K562 (cell line): ENCODE data around the gene RNASEH2C. TPM values are rescaled to one million over a fixed set of nuclear protein-coding genes. Genes with fewer than 3 reads are reported as not detected.

Source experiments
- ARNT ChIP-seq, 2 experiments: fragments of 450-650 bp; IDR thresholded peaks; 2 replicates each; pipeline ENCODE4 v1.6.1; 2016; ENCODE audit warnings: mild to moderate bottlenecking in 1 of 2
- FOSL1 ChIP-seq: fragments of 200-800 bp; sonication (Bioruptor generic); conservative IDR thresholded peaks from 2 replicates; pipeline ENCODE4 v1.6.1; 2016; ENCODE audit warnings: missing genetic modification characterization, missing compliant biosample characterization
- KDM1A ChIP-seq, 2 experiments: fragments of 450-650 bp; IDR thresholded peaks; 2 replicates each; pipeline ENCODE4 v1.6.1; 2016; ENCODE audit warnings: mild to moderate bottlenecking in 2 of 2
- PHF8 ChIP-seq: fragments of 200-600 bp; sonication (generic); IDR thresholded peaks from 2 replicates; pipeline ENCODE4 v1.6.1; 2012; ENCODE audit warnings: mixed run types, mild to moderate bottlenecking, inconsistent platforms, low read length, moderate library complexity, borderline replicate concordance
- ZBTB34 ChIP-seq: fragments of 250-450 bp; sonication (Bioruptor Pico); IDR thresholded peaks from 2 replicates; pipeline ENCODE4 v1.8.0; 2021; ENCODE audit warnings: mild to moderate bottlenecking, moderate library complexity
- ZNF785 ChIP-seq: fragments of 250-450 bp; sonication (Bioruptor Pico); IDR thresholded peaks from 2 replicates; pipeline ENCODE4 v1.4.0; 2020; ENCODE audit warnings: mild to moderate bottlenecking
- polyA plus RNA-seq, 8 experiments: library from polyadenylated mRNA; depleted of rRNA in 4 of 8; stranded (reverse) in 5 of 8; unstranded in 3 of 8; fragments of >200 nt; fragmentation: Nextera tagmentation in 2 of 8; fragmentation: Illumina TruSeq in 1 of 8; extraction: Ambion mirVana in 2 of 8; extraction: Trizol in 1 of 8; gene quantifications; 2 replicates each; pipeline versions ENCODE4 v1.2.1 to v1.2.3, GENCODE V29; 2011 to 2014; ENCODE audit warnings: inconsistent platforms in 1 of 8, missing spikeins in 1 of 8
- total RNA-seq, 7 experiments: library from RNA; depleted of rRNA in 6 of 7; stranded (reverse); fragments of >200 nt in 6 of 7; fragmentation: Illumina TruSeq in 2 of 7; extraction: Trizol in 2 of 7; gene quantifications; 2 replicates each; pipeline versions ENCODE4 v1.2.1 to v1.2.3, GENCODE V29; 2011 to 2021; ENCODE audit warnings: low replicate concordance in 1 of 7
- TF ChIP-seq, protein P1 (sequence below): fragments of 450-650 bp; IDR thresholded peaks from 2 replicates; pipeline ENCODE4 v1.6.1; 2016; ENCODE audit warnings: low read depth

Gene RNASEH2C
- total and polyA plus RNA-seq, 9 of the 15 experiments (the other 6 are each of a cell fraction or from before 2014, with no cell fraction given) = 5.4 to 78.2 (median 15.6) TPM

DNA sequence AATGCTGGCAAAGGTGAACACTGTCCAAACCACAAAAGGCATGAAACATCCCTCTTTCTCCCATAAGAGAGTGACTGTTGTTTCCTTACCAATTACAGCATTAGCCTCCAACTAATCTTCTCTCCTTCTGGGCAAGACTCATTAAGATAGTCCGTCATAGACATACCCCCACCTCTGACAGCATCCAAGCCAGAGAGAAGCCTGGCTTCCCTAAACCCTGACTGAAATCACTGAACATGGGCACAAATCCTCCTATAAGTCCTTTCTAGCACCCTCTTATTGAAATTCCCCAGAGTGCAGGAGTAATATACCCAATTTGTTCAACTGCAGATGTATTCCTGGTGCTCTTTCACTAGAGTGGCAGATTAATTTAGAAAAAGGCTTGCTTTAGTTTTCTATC, 1.7 kb upstream of the RNASEH2C start (continued):
- TF ChIP-seq, protein P1, sequence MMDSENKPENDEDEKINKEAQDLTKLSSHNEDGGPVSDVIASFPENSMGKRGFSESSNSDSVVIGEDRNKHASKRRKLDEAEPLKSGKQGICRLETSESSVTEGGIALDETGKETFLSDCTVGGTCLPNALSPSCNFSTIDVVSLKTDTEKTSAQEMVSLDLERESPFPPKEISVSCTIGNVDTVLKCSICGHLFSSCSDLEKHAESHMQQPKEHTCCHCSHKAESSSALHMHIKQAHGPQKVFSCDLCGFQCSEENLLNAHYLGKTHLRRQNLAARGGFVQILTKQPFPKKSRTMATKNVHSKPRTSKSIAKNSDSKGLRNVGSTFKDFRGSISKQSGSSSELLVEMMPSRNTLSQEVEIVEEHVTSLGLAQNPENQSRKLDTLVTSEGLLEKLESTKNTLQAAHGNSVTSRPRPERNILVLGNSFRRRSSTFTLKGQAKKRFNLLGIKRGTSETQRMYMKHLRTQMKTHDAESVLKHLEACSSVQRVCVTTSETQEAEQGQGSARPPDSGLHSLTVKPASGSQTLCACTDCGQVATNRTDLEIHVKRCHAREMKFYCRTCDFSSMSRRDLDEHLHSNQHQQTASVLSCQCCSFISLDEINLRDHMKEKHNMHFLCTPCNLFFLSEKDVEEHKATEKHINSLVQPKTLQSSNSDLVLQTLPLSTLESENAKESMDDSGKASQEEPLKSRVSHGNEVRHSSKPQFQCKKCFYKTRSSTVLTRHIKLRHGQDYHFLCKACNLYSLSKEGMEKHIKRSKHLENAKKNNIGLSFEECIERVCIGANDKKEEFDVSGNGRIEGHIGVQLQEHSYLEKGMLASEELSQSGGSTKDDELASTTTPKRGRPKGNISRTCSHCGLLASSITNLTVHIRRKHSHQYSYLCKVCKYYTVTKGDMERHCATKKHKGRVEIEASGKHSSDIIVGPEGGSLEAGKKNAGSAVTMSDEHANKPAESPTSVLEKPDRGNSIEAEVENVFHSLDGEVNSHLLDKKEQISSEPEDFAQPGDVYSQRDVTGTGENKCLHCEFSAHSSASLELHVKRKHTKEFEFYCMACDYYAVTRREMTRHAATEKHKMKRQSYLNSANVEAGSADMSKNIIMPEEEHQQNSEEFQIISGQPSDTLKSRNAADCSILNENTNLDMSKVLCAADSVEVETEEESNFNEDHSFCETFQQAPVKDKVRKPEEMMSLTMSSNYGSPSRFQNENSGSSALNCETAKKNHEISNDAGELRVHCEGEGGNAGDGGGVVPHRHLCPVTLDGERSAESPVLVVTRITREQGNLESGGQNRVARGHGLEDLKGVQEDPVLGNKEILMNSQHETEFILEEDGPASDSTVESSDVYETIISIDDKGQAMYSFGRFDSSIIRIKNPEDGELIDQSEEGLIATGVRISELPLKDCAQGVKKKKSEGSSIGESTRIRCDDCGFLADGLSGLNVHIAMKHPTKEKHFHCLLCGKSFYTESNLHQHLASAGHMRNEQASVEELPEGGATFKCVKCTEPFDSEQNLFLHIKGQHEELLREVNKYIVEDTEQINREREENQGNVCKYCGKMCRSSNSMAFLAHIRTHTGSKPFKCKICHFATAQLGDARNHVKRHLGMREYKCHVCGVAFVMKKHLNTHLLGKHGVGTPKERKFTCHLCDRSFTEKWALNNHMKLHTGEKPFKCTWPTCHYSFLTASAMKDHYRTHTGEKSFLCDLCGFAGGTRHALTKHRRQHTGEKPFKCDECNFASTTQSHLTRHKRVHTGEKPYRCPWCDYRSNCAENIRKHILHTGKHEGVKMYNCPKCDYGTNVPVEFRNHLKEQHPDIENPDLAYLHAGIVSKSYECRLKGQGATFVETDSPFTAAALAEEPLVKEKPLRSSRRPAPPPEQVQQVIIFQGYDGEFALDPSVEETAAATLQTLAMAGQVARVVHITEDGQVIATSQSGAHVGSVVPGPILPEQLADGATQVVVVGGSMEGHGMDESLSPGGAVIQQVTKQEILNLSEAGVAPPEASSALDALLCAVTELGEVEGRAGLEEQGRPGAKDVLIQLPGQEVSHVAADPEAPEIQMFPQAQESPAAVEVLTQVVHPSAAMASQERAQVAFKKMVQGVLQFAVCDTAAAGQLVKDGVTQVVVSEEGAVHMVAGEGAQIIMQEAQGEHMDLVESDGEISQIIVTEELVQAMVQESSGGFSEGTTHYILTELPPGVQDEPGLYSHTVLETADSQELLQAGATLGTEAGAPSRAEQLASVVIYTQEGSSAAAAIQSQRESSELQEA = no peak
- TF ChIP-seq ZBTB34 (CRISPR knock-in tag) (no peak), KDM1A (IDR thresholded peaks at IDR 0.05) (no peak), PHF8 (no peak), ARNT (IDR thresholded peaks at IDR 0.05) (no peak), ZNF785 (no peak), FOSL1 (no peak)
